NCI-H1092 (cell line): Measurements from ENCODE around the gene DTNA.
"Not testable (repeated sequence)": the region's sequence is repeated elsewhere in the genome, so short reads cannot be mapped to it uniquely, and the experiment has no call there.

Experiments used
- DNase-seq: peaks from one replicate; lab custom pipeline; 2025; lab: John Stamatoyannopoulos, UW

DTNA gene

GRCh38 chr18:34709750-34710441, at the start of gene DTNA:
Gene DTNA, plus strand, starts transcription at chr18:34710298. Its CDS starts 45,679 bp downstream, at chr18:34755977.
- DNase-seq: peak; percentile 47

GRCh38 chr18:34660572-34660971, 49.5 kb upstream of the DTNA start:
- no peak for DNase-seq

GRCh38 chr18:34661464-34662087, 48.5 kb upstream of the DTNA start:
- DNase-seq: peak; percentile 47

GRCh38 chr18:34676816-34677574, 33.1 kb upstream of the DTNA start:
- DNase-seq: no peak

- DNase-seq: not testable (repeated sequence)
Observed at GRCh38 chr18:34689750-34690149, 20.3 kb upstream of the DTNA start.

- DNase-seq: no peak
Observed at GRCh38 chr18:34691614-34692013, 18.5 kb upstream of the DTNA start.

- DNase-seq: peak; percentile 44
Observed at GRCh38 chr18:34694591-34695165, 15.4 kb upstream of the DTNA start.

- DNase-seq: no peak
Observed at GRCh38 chr18:34695310-34695709, 14.8 kb upstream of the DTNA start.

- DNase-seq: no peak
Observed at GRCh38 chr18:34696671-34697070, 13.4 kb upstream of the DTNA start.

GRCh38 chr18:34697233-34697632, 12.9 kb upstream of the DTNA start:
- no peak for DNase-seq

- no peak for DNase-seq
Observed at GRCh38 chr18:34697891-34698290, 12.2 kb upstream of the DTNA start.

GRCh38 chr18:34701911-34702310, 8.2 kb upstream of the DTNA start:
- DNase-seq: no peak

GRCh38 chr18:34702814-34703213, 7.3 kb upstream of the DTNA start:
- no peak for DNase-seq

GRCh38 chr18:34704074-34704473, 6.0 kb upstream of the DTNA start:
- no peak for DNase-seq

- no peak for DNase-seq
Observed at GRCh38 chr18:34704823-34705222, 5.3 kb upstream of the DTNA start.

GRCh38 chr18:34707670-34708069, 2.4 kb upstream of the DTNA start:
- DNase-seq: peak; percentile 60

- DNase-seq: no peak
Observed at GRCh38 chr18:34709104-34709503, 994 bp upstream of the DTNA start.

GRCh38 chr18:34710458-34710914, 388 bp downstream of the DTNA start:
- DNase-seq: no peak

- peak; percentile 81 for DNase-seq
Observed at GRCh38 chr18:34710934-34711333, 836 bp downstream of the DTNA start.

GRCh38 chr18:34716111-34716510, 6.0 kb downstream of the DTNA start:
- not testable (repeated sequence) for DNase-seq

- DNase-seq: no peak
Observed at GRCh38 chr18:34718610-34719009, 8.5 kb downstream of the DTNA start.

- no peak for DNase-seq
Observed at GRCh38 chr18:34720220-34720619, 10.1 kb downstream of the DTNA start.

- no peak for DNase-seq
Observed at GRCh38 chr18:34723143-34723542, 13.0 kb downstream of the DTNA start.
